IgD-negative memory B cell (primary cell): ENCODE measurements around the gene OPA3. TPM values are rescaled to one million over a fixed set of nuclear protein-coding genes. Genes with fewer than 3 reads are reported as not detected.

ENCODE experiments used
- H3K27ac Mint-ChIP-seq, 3 donors: one replicate each; pipeline ENCODE4 v1.8.0; 2020 to 2022; ENCODE audit warnings: mild to moderate bottlenecking in 3 of 3, mixed read lengths in 3 of 3, moderate library complexity in 1 of 3
- H3K27me3 Mint-ChIP-seq: one replicate; pipeline ENCODE4 v1.8.0; 2021; ENCODE audit warnings: mixed read lengths
- H3K36me3 Mint-ChIP-seq: one replicate; pipeline ENCODE4 v1.8.0; 2020; ENCODE audit warnings: mild to moderate bottlenecking, mixed read lengths
- H3K4me1 Mint-ChIP-seq, 3 donors: one replicate each; pipeline ENCODE4 v1.8.0; 2020 to 2022; ENCODE audit warnings: mixed read lengths in 3 of 3, mild to moderate bottlenecking in 1 of 3
- H3K4me3 Mint-ChIP-seq, 4 donors: one replicate each; pipeline ENCODE4 v1.8.0; 2020 to 2022; ENCODE audit warnings: mild to moderate bottlenecking in 4 of 4, mixed read lengths in 4 of 4, moderate library complexity in 3 of 4
- H3K9me3 Mint-ChIP-seq, 3 donors: one replicate each; pipeline ENCODE4 v1.8.0; 2020 to 2021; ENCODE audit warnings: mixed read lengths in 3 of 3, mild to moderate bottlenecking in 1 of 3
- polyA plus RNA-seq: library from polyadenylated mRNA; unstranded; fragments of 300-500 nt; fragmentation: Illumina TruSeq; gene quantifications from one replicate; pipeline ENCODE4 v1.2.3, GENCODE V29; 2021

Gene OPA3
- polyA plus RNA-seq, 1 donor from 2014 or later: 19.9 TPM

- H3K27me3 Mint-ChIP-seq: no peaks in the 10 kb centered on the region
- H3K4me1 Mint-ChIP-seq: peaks cover 6 to 27% (median 21%) of the 10 kb centered on the region in 3 donors
- peak overlapping the region in 3 of 4 donors; percentile 3 to 49 (median 26) for H3K4me3 Mint-ChIP-seq
- peak overlapping the region in 1 of 3 donors; percentile 23 for H3K27ac Mint-ChIP-seq
- H3K9me3 Mint-ChIP-seq: no peaks in the 10 kb centered on the region
- H3K36me3 Mint-ChIP-seq: peaks cover 3% of the 10 kb centered on the region
These were observed 20.3 kb downstream of the OPA3 start for GRCh38 chr19:45564131-45564780.

GRCh38 chr19:45560686-45561085 lies 23.9 kb downstream of the OPA3 start:
- Mint-ChIP-seq H3K4me3 (peak overlapping the region in 2 of 4 donors; percentile 12 to 78), H3K4me1 (peaks cover 16 to 28% (median 21%) of the 10 kb centered on the region in 3 donors), H3K27ac (peak overlapping the region in 1 of 3 donors; percentile 31), H3K36me3 (peaks cover 3% of the 10 kb centered on the region), H3K27me3 (no peaks in the 10 kb centered on the region), H3K9me3 (no peaks in the 10 kb centered on the region)

- H3K9me3 Mint-ChIP-seq: no peaks in the 10 kb centered on the region
- H3K27ac Mint-ChIP-seq: no peak overlapping the region
- H3K4me1 Mint-ChIP-seq: peaks cover 16 to 29% (median 21%) of the 10 kb centered on the region in 3 donors
- H3K36me3 Mint-ChIP-seq: peaks cover 3% of the 10 kb centered on the region
- no peaks in the 10 kb centered on the region for H3K27me3 Mint-ChIP-seq
- H3K4me3 Mint-ChIP-seq: no peak overlapping the region
These were observed 24.6 kb downstream of the OPA3 start for GRCh38 chr19:45560038-45560437.

GRCh38 chr19:45558399-45558878 lies 26.2 kb downstream of the OPA3 start:
- H3K27ac Mint-ChIP-seq: peak overlapping the region; percentile 5 to 87 (median 20)
- no peaks in the 10 kb centered on the region for H3K27me3 Mint-ChIP-seq
- H3K36me3 Mint-ChIP-seq: peaks cover 3% of the 10 kb centered on the region
- peaks cover 12 to 22% (median 16%) of the 10 kb centered on the region in 3 donors for H3K4me1 Mint-ChIP-seq
- no peaks in the 10 kb centered on the region for H3K9me3 Mint-ChIP-seq
- peak overlapping the region in 2 of 4 donors; percentile 58 to 67 for H3K4me3 Mint-ChIP-seq

- peak overlapping the region in 1 of 4 donors; percentile 80 for H3K4me3 Mint-ChIP-seq
- H3K4me1 Mint-ChIP-seq: peaks cover 7 to 15% (median 9%) of the 10 kb centered on the region in 3 donors
- H3K27ac Mint-ChIP-seq: no peak overlapping the region
- no peaks in the 10 kb centered on the region for H3K36me3 Mint-ChIP-seq
- no peaks in the 10 kb centered on the region for H3K9me3 Mint-ChIP-seq
- H3K27me3 Mint-ChIP-seq: no peaks in the 10 kb centered on the region
These were observed 27.8 kb downstream of the OPA3 start for GRCh38 chr19:45556835-45557234.

- no peak overlapping the region for H3K4me3 Mint-ChIP-seq
- H3K27me3 Mint-ChIP-seq: no peaks in the 10 kb centered on the region
- H3K27ac Mint-ChIP-seq: peak overlapping the region in 2 of 3 donors; percentile 10 to 67
- no peaks in the 10 kb centered on the region for H3K9me3 Mint-ChIP-seq
- H3K4me1 Mint-ChIP-seq: peaks cover 5 to 9% (median 5%) of the 10 kb centered on the region in 3 donors
- H3K36me3 Mint-ChIP-seq: no peaks in the 10 kb centered on the region
These were observed 30.1 kb downstream of the OPA3 start for GRCh38 chr19:45554481-45554880.

- no peak overlapping the region for H3K27ac Mint-ChIP-seq
- no peaks in the 10 kb centered on the region for H3K36me3 Mint-ChIP-seq
- no peak overlapping the region for H3K4me3 Mint-ChIP-seq
- no peaks in the 10 kb centered on the region for H3K9me3 Mint-ChIP-seq
- peaks cover 5 to 8% (median 5%) of the 10 kb centered on the region in 3 donors for H3K4me1 Mint-ChIP-seq
- no peaks in the 10 kb centered on the region for H3K27me3 Mint-ChIP-seq
These were observed 31.1 kb downstream of the OPA3 start for GRCh38 chr19:45553464-45553863.

- no peaks in the 10 kb centered on the region for H3K27me3 Mint-ChIP-seq
- peaks cover 11 to 19% (median 14%) of the 10 kb centered on the region in 3 donors for H3K4me1 Mint-ChIP-seq
- H3K4me3 Mint-ChIP-seq: peak overlapping the region in 2 of 4 donors; percentile 13 to 79
- peak overlapping the region in 1 of 3 donors; percentile 63 for H3K27ac Mint-ChIP-seq
- H3K9me3 Mint-ChIP-seq: no peaks in the 10 kb centered on the region
- H3K36me3 Mint-ChIP-seq: no peaks in the 10 kb centered on the region
These were observed 36.5 kb downstream of the OPA3 start for GRCh38 chr19:45547965-45548609.

GRCh38 chr19:45547211-45547770 lies 37.3 kb downstream of the OPA3 start:
- Mint-ChIP-seq H3K9me3 (no peaks in the 10 kb centered on the region), H3K27ac (peak overlapping the region in 2 of 3 donors; percentile 31 to 56), H3K4me3 (no peak overlapping the region), H3K36me3 (no peaks in the 10 kb centered on the region), H3K27me3 (no peaks in the 10 kb centered on the region), H3K4me1 (peaks cover 9 to 19% (median 14%) of the 10 kb centered on the region in 3 donors)

GRCh38 chr19:45542234-45542668 lies 42.4 kb downstream of the OPA3 start:
- no peak overlapping the region for H3K4me3 Mint-ChIP-seq
- no peaks in the 10 kb centered on the region for H3K27me3 Mint-ChIP-seq
- no peaks in the 10 kb centered on the region for H3K36me3 Mint-ChIP-seq
- peaks cover 10 to 14% (median 11%) of the 10 kb centered on the region in 3 donors for H3K4me1 Mint-ChIP-seq
- H3K9me3 Mint-ChIP-seq: no peaks in the 10 kb centered on the region
- no peak overlapping the region for H3K27ac Mint-ChIP-seq

GRCh38 chr19:45539459-45539858 lies 45.1 kb downstream of the OPA3 start:
- H3K4me3 Mint-ChIP-seq: no peak overlapping the region
- no peak overlapping the region for H3K27ac Mint-ChIP-seq
- no peaks in the 10 kb centered on the region for H3K9me3 Mint-ChIP-seq
- H3K36me3 Mint-ChIP-seq: no peaks in the 10 kb centered on the region
- H3K4me1 Mint-ChIP-seq: peaks cover 7 to 10% (median 7%) of the 10 kb centered on the region in 3 donors
- no peaks in the 10 kb centered on the region for H3K27me3 Mint-ChIP-seq

- Mint-ChIP-seq H3K27me3 (no peaks in the 10 kb centered on the region), H3K4me1 (peaks cover 0 to 3% (median 2%) of the 10 kb centered on the region in 3 donors), H3K9me3 (no peaks in the 10 kb centered on the region), H3K4me3 (no peak overlapping the region), H3K36me3 (peaks cover 4% of the 10 kb centered on the region), H3K27ac (no peak overlapping the region)
These were observed 53.3 kb downstream of the OPA3 start for GRCh38 chr19:45531349-45531748.

- Mint-ChIP-seq H3K4me1 (peaks cover 0 to 5% (median 3%) of the 10 kb centered on the region in 3 donors), H3K36me3 (peaks cover 5% of the 10 kb centered on the region), H3K9me3 (no peaks in the 10 kb centered on the region), H3K4me3 (peak overlapping the region in 1 of 4 donors; percentile 28), H3K27ac (no peak overlapping the region), H3K27me3 (no peaks in the 10 kb centered on the region)
These were observed 55.2 kb downstream of the OPA3 start for GRCh38 chr19:45529420-45529785.

GRCh38 chr19:45528744-45529419 lies 55.7 kb downstream of the OPA3 start:
- no peaks in the 10 kb centered on the region for H3K27me3 Mint-ChIP-seq
- H3K36me3 Mint-ChIP-seq: peaks cover 5% of the 10 kb centered on the region
- H3K9me3 Mint-ChIP-seq: no peaks in the 10 kb centered on the region
- peaks cover 1 to 6% (median 4%) of the 10 kb centered on the region in 3 donors for H3K4me1 Mint-ChIP-seq
- peak overlapping the region in 1 of 3 donors; percentile 31 for H3K27ac Mint-ChIP-seq
- H3K4me3 Mint-ChIP-seq: peak overlapping the region in 2 of 4 donors; percentile 30 to 32
